ENCODE results near the gene KRT2.

The KRT2 gene

GRCh38 chr12:52606096-52606495 lies 45.9 kb downstream of the KRT2 start:
- peaks cover 39% of the 10 kb centered on the region for H3K4me1 Mint-ChIP-seq (ENCODE audit: low read depth)
- peaks cover 16% of the 10 kb centered on the region for H3K27me3 Mint-ChIP-seq (ENCODE audit: low read depth)
- H3K4me3 Mint-ChIP-seq, result no peak overlapping the region
- DNase-seq (ENCODE audit: low spot score), result no peak
- H3K9me3 Mint-ChIP-seq, result no peaks in the 10 kb centered on the region
- no peak overlapping the region for H3K27ac Mint-ChIP-seq
- H3K36me3 Mint-ChIP-seq (ENCODE audit: low read depth), result no peaks in the 10 kb centered on the region

- H3K27ac Mint-ChIP-seq, result no peak overlapping the region
- no peak overlapping the region for H3K4me3 Mint-ChIP-seq
- peaks cover 35% of the 10 kb centered on the region for H3K4me1 Mint-ChIP-seq (ENCODE audit: low read depth)
Observed at GRCh38 chr12:52605542-52605941, 46.5 kb downstream of the KRT2 start.

GRCh38 chr12:52604859-52605258 lies 47.2 kb downstream of the KRT2 start:
- Mint-ChIP-seq H3K9me3 (no peaks in the 10 kb centered on the region), H3K36me3 (ENCODE audit: low read depth) (no peaks in the 10 kb centered on the region), H3K27me3 (ENCODE audit: low read depth) (peaks cover 23% of the 10 kb centered on the region), H3K4me1 (ENCODE audit: low read depth) (peaks cover 30% of the 10 kb centered on the region), H3K27ac (no peak overlapping the region), H3K4me3 (no peak overlapping the region)
- DNase-seq (ENCODE audit: low spot score), result no peak

More at GRCh38 chr12:52605542-52605941, 46.5 kb downstream of the KRT2 start:
- Mint-ChIP-seq H3K27me3 (ENCODE audit: low read depth) (peaks cover 16% of the 10 kb centered on the region), H3K36me3 (ENCODE audit: low read depth) (no peaks in the 10 kb centered on the region), H3K9me3 (no peaks in the 10 kb centered on the region)
- no peak for DNase-seq (ENCODE audit: low spot score)

GRCh38 chr12:52603314-52603713 lies 48.7 kb downstream of the KRT2 start:
- no peak overlapping the region for H3K27ac Mint-ChIP-seq
- peaks cover 27% of the 10 kb centered on the region for H3K27me3 Mint-ChIP-seq (ENCODE audit: low read depth)
- H3K4me3 Mint-ChIP-seq, result no peak overlapping the region
- no peaks in the 10 kb centered on the region for H3K9me3 Mint-ChIP-seq
- no peaks in the 10 kb centered on the region for H3K36me3 Mint-ChIP-seq (ENCODE audit: low read depth)
- DNase-seq (ENCODE audit: low spot score), result no peak
- peaks cover 20% of the 10 kb centered on the region for H3K4me1 Mint-ChIP-seq (ENCODE audit: low read depth)

- Mint-ChIP-seq H3K27ac (no peak overlapping the region), H3K4me3 (no peak overlapping the region), H3K27me3 (ENCODE audit: low read depth) (peaks cover 34% of the 10 kb centered on the region), H3K9me3 (no peaks in the 10 kb centered on the region), H3K4me1 (ENCODE audit: low read depth) (peaks cover 16% of the 10 kb centered on the region), H3K36me3 (ENCODE audit: low read depth) (no peaks in the 10 kb centered on the region)
- DNase-seq (ENCODE audit: low spot score), result no peak
Observed at GRCh38 chr12:52602552-52602951, 49.5 kb downstream of the KRT2 start.

- H3K27ac Mint-ChIP-seq, result no peak overlapping the region
- no peak overlapping the region for H3K4me3 Mint-ChIP-seq
- H3K27me3 Mint-ChIP-seq (ENCODE audit: low read depth), result peaks cover 38% of the 10 kb centered on the region
- H3K36me3 Mint-ChIP-seq (ENCODE audit: low read depth), result no peaks in the 10 kb centered on the region
- H3K4me1 Mint-ChIP-seq (ENCODE audit: low read depth), result peaks cover 14% of the 10 kb centered on the region
- no peaks in the 10 kb centered on the region for H3K9me3 Mint-ChIP-seq
- DNase-seq (ENCODE audit: low spot score), result no peak
Observed at GRCh38 chr12:52601671-52602070, 50.3 kb downstream of the KRT2 start.

GRCh38 chr12:52600941-52601481 lies 51.0 kb downstream of the KRT2 start, which contains the start of gene KRT72:
Gene KRT72, minus strand, starts transcription at chr12:52601463. Its CDS starts 11 bp downstream, at chr12:52601452.
- Mint-ChIP-seq H3K4me1 (ENCODE audit: low read depth) (peaks cover 14% of the 10 kb centered on the region), H3K27ac (no peak within 1 kb of the TSS)

GRCh38 chr12:52600475-52600874 lies 51.5 kb downstream of the KRT2 start:
- peaks cover 45% of the 10 kb centered on the region for H3K27me3 Mint-ChIP-seq (ENCODE audit: low read depth)
- no peak overlapping the region for H3K27ac Mint-ChIP-seq
- H3K4me3 Mint-ChIP-seq, result no peak overlapping the region
- no peaks in the 10 kb centered on the region for H3K36me3 Mint-ChIP-seq (ENCODE audit: low read depth)
- no peaks in the 10 kb centered on the region for H3K9me3 Mint-ChIP-seq
- H3K4me1 Mint-ChIP-seq (ENCODE audit: low read depth), result peaks cover 10% of the 10 kb centered on the region
- DNase-seq (ENCODE audit: low spot score), result no peak

More at GRCh38 chr12:52600941-52601481, 51.0 kb downstream of the KRT2 start, which contains the start of gene KRT72:
- no peak within 1 kb of the TSS for H3K4me3 Mint-ChIP-seq
- no peaks in the 10 kb centered on the region for H3K9me3 Mint-ChIP-seq
- H3K27me3 Mint-ChIP-seq (ENCODE audit: low read depth), result peaks cover 40% of the 10 kb centered on the region
- DNase-seq (ENCODE audit: low spot score), result no peak
- H3K36me3 Mint-ChIP-seq (ENCODE audit: low read depth), result no peaks in the 10 kb centered on the region

- Mint-ChIP-seq H3K4me1 (ENCODE audit: low read depth) (peaks cover 7% of the 10 kb centered on the region), H3K4me3 (no peak overlapping the region), H3K36me3 (ENCODE audit: low read depth) (no peaks in the 10 kb centered on the region), H3K27ac (no peak overlapping the region), H3K9me3 (no peaks in the 10 kb centered on the region), H3K27me3 (ENCODE audit: low read depth) (peaks cover 46% of the 10 kb centered on the region)
- no peak for DNase-seq (ENCODE audit: low spot score)
Observed at GRCh38 chr12:52600071-52600470, 51.9 kb downstream of the KRT2 start.

GRCh38 chr12:52598966-52599365 lies 53.0 kb downstream of the KRT2 start:
- Mint-ChIP-seq H3K27ac (no peak overlapping the region), H3K36me3 (ENCODE audit: low read depth) (no peaks in the 10 kb centered on the region), H3K4me3 (no peak overlapping the region), H3K9me3 (no peaks in the 10 kb centered on the region), H3K27me3 (ENCODE audit: low read depth) (peaks cover 45% of the 10 kb centered on the region), H3K4me1 (ENCODE audit: low read depth) (peaks cover 2% of the 10 kb centered on the region)
- no peak for DNase-seq (ENCODE audit: low spot score)
